ENCODE results near the gene MARCO. TPM values are rescaled to one million over a fixed set of nuclear protein-coding genes. Genes with fewer than 3 reads are reported as not detected.
A peak's percentile ranks its signal among the peaks of the same experiment; 100 is the strongest.

The MARCO gene
- total RNA-seq, 1 donor from 2014 or later, result 1.1 TPM

DNA sequence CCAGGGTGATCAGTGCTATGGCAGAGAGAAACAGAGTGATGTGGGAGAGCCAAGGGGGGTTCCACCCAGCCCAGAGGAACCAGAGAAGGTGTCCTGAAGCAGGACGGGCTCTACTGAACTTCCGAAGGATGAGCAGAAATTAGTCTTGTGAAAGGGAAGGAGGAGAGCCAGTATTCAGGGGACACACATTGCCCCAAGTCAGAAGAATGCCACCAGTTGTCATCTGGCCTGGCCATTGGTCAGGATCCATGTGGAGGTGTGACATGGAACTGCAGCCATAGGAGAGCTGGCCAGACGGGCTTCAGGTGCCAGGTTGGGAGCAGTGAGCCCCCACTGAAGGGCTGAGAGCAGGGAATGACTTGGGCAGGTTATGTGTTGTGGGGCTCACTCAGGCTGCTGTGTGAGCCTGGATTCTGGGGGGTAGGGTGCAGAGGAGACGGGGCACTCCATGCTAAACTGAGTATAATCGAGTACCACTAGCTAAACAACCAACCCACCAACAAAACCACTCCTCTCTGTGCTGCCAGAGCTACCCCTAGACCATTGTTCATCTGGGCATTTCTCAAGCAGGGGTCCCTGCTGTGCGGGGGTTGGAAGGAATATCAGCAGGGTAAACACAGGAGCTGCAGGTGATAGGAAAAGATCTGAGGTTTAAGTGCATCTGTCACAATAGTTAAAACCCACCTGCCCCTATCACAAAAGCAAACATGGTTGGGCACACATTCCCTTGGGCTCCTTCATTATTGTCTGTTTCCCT is 25.3 kb downstream of the MARCO start:
- Mint-ChIP-seq H3K27me3 (peaks cover 9% of the 10 kb centered on the region), H3K9me3 (no peaks in the 10 kb centered on the region), H3K27ac (no peak overlapping the region), H3K4me3 (no peak overlapping the region), H3K36me3 (no peaks in the 10 kb centered on the region), H3K4me1 (ENCODE audit: unreplicated experiment) (no peaks in the 10 kb centered on the region)
- TF ChIP-seq, protein P1, sequence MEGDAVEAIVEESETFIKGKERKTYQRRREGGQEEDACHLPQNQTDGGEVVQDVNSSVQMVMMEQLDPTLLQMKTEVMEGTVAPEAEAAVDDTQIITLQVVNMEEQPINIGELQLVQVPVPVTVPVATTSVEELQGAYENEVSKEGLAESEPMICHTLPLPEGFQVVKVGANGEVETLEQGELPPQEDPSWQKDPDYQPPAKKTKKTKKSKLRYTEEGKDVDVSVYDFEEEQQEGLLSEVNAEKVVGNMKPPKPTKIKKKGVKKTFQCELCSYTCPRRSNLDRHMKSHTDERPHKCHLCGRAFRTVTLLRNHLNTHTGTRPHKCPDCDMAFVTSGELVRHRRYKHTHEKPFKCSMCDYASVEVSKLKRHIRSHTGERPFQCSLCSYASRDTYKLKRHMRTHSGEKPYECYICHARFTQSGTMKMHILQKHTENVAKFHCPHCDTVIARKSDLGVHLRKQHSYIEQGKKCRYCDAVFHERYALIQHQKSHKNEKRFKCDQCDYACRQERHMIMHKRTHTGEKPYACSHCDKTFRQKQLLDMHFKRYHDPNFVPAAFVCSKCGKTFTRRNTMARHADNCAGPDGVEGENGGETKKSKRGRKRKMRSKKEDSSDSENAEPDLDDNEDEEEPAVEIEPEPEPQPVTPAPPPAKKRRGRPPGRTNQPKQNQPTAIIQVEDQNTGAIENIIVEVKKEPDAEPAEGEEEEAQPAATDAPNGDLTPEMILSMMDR (conservative IDR thresholded peaks at IDR 0.05), result no peak
- peak; percentile 43 for DNase-seq (ENCODE audit: extremely low spot score, unreplicated experiment)

DNA sequence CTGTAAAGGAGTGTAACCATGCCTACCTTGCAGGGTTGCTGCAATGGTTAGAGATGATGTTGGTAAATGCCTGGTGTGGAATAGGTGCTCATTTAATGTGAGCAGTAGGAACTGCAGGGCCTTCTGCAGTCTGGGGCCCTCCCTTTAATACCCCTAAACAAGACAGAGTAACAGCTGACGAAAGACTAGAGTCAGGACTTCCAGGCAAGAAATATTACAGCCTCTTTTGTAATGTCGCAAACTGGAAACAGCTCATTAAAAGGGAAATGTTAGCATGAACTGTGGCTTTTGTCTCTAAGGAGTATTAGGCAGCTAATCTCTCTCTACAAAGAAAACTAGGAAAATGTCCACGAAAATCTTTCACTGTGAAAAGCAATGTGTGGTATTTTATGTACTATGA is 26.0 kb downstream of the MARCO start:
- no peaks in the 10 kb centered on the region for H3K36me3 Mint-ChIP-seq
- TF ChIP-seq, protein P1 (conservative IDR thresholded peaks at IDR 0.05), result no peak
- H3K4me3 Mint-ChIP-seq, result no peak overlapping the region
- peaks cover 7% of the 10 kb centered on the region for H3K27me3 Mint-ChIP-seq
- no peak for DNase-seq (ENCODE audit: extremely low spot score, unreplicated experiment)
- H3K4me1 Mint-ChIP-seq (ENCODE audit: unreplicated experiment), result no peaks in the 10 kb centered on the region
- H3K9me3 Mint-ChIP-seq, result no peaks in the 10 kb centered on the region
- H3K27ac Mint-ChIP-seq, result no peak overlapping the region

DNA sequence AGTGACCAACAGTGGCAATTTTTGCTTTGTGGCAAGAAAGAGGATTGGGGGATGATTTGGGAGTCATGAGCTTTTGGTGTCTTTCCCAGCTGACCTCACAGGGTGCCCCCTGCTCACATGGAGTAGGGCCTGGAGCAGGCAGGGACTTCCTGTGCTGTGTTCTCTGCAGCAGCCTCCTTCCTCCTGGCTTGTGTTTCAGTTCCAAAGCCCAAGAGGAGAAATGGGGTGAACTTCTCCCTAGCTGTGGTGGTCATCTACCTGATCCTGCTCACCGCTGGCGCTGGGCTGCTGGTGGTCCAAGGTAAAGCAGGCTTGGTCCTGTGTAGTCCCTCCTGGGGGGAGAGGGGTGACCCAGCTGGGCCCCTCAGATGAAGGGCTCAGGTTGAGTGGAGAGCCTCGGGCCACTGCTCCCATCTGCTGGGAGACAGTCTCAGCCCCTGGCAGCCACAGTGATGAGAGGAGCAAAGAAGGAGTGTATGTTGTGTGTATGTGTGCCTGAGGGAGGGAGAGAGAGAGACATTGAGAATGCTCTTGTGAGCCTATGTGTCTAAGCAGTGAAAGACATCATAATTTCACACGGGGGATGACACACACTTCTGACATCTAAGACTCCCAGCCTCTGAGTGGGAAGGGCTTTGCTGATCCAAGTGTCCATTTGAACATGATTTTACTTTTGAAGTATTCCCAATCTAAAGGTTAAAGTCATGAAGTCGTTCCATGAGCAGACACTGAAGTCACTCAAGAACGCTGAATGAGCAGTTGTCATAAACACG is 27.2 kb downstream of the MARCO start:
- Mint-ChIP-seq H3K27me3 (peaks cover 13% of the 10 kb centered on the region), H3K4me3 (no peak overlapping the region), H3K4me1 (ENCODE audit: unreplicated experiment) (no peaks in the 10 kb centered on the region), H3K36me3 (no peaks in the 10 kb centered on the region), H3K27ac (peak overlapping the region; percentile 87), H3K9me3 (no peaks in the 10 kb centered on the region)
- TF ChIP-seq, protein P1 (conservative IDR thresholded peaks at IDR 0.05), result no peak
- DNase-seq (ENCODE audit: extremely low spot score, unreplicated experiment), result peak; percentile 57

DNA sequence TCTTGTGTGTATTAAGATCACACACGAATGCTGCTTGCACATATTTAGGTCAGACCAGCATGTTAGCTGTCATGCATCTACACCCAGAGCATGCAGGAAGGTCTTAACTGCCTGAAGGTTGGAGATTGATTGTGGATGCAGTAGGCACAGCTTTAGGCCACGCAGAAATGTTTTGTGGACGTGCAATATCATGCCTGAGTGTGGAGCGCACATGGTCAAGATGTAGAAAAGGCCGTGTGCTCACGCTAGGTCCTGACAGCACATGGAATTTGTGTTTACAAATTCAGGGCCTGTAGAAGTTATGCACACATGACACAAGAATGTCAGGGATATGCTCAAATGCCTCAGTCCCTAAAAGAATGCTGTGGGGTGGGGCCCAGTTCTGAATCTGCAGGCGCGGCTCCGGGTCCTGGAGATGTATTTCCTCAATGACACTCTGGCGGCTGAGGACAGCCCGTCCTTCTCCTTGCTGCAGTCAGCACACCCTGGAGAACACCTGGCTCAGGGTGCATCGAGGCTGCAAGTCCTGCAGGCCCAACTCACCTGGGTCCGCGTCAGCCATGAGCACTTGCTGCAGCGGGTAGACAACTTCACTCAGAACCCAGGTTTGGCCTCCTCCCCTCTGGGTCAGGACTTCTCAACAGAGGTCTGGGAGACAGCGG is 27.9 kb downstream of the MARCO start:
- peak; percentile 56 for DNase-seq (ENCODE audit: extremely low spot score, unreplicated experiment)
- H3K4me1 Mint-ChIP-seq (ENCODE audit: unreplicated experiment), result no peaks in the 10 kb centered on the region
- H3K4me3 Mint-ChIP-seq, result no peak overlapping the region
- H3K36me3 Mint-ChIP-seq, result no peaks in the 10 kb centered on the region
- peak overlapping the region; percentile 87 for H3K27ac Mint-ChIP-seq
- TF ChIP-seq, protein P1 (conservative IDR thresholded peaks at IDR 0.05), result no peak
- peaks cover 16% of the 10 kb centered on the region for H3K27me3 Mint-ChIP-seq
- H3K9me3 Mint-ChIP-seq, result no peaks in the 10 kb centered on the region

DNA sequence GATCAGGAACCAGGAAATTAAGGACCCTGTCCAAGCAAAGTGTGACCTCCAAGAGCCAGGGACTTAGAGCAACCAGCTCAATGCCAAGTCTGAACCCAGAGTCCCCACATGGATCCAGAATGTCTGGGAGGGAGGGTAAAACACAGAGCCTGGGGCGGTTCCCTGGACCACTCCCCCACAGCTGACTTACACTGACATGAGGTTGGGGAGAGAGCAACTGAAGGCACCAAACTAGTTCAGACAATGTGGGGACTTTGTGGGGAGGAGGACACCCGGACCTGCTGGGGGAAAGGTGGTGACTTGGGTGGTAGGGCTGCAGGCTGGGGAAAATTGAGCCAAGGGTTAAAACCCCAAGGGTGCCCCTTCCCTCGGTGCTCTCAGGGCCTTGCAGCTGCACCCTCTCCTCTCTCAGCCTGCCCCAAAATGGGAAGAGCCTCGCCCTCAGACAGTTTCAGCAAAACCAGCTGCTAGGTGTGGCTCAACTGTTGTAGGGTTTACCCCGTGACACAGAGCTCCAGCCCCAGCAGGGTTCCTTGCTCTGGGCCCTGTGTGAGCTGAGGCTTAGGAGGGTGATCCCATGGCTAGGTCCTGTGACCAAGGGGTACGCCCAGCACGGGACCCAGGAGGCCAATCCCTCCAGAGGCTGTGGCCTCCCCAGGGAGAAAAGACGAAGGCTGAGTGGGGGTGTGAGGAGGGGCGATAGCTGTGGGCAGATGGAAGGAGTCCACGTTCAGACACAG is 28.6 kb downstream of the MARCO start:
- H3K9me3 Mint-ChIP-seq, result no peaks in the 10 kb centered on the region
- TF ChIP-seq, protein P1 (conservative IDR thresholded peaks at IDR 0.05), result no peak

More for the DNA sequence above, 28.6 kb downstream of the MARCO start:
- Mint-ChIP-seq H3K36me3 (no peaks in the 10 kb centered on the region), H3K27me3 (peaks cover 21% of the 10 kb centered on the region), H3K27ac (peak overlapping the region; percentile 87), H3K4me1 (ENCODE audit: unreplicated experiment) (no peaks in the 10 kb centered on the region), H3K4me3 (no peak overlapping the region)
- DNase-seq (ENCODE audit: extremely low spot score, unreplicated experiment), result peak; percentile 57

All from type B pancreatic cell (in vitro differentiated cells).